NCI-H1694 (cell line): ENCODE data around the gene AKR1A1.
"Not testable (repeated sequence)": the region's sequence is repeated elsewhere in the genome, so short reads cannot be mapped to it uniquely, and the experiment has no call there.

Source experiments
- DNase-seq: peaks from one replicate; lab custom pipeline; 2025; lab: John Stamatoyannopoulos, UW

The AKR1A1 gene

DNA sequence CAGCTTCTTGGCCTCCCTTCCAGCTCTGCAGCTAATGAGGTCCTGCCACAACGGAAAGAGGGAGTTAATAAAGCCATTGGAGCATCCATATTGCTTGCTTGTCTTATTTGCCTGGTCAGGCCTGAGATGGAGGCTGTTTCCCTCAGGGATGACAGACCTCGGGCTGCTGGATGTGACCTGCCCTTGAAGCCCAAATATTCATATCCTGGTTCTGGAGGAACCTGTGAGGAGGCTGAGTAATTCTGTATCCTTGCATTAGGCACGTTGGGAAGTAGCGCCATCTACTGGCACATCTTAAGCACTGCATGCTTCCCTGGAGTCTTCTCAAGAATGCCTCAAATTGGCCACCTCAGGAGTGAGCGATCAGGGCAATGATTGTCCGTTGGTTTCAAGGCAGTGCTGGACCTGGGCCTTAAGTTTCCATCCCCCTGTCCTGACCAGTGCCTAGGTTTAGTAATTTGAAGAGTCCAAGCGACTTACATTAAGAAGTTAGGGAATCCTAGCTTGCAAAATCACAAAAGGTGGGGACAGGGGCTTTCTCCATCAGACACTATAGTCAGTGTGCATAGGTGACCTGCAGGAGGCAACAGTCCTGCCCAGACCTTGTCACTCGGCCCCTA is 19.4 kb downstream of the AKR1A1 start:
- peak; percentile 74 for DNase-seq

DNA sequence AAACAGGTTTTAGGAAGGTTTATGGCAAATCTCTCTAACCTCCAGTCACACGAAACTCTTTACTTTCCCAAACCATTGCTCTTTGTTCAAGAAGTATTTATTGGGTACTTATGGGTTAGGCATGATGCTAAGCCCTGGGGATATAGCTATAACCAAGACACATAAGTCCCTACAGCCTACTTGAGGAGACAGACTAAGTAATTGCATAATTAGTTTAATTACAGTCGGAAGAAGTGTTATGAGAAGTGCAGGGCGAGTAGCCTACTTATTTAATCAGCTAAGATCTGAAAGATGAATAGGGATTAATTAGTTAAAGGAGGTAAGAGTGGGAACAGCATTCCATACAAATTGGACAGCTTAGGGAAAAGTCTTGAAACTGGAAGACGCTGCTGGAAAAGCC is 20.0 kb downstream of the AKR1A1 start:
- no peak for DNase-seq

DNA sequence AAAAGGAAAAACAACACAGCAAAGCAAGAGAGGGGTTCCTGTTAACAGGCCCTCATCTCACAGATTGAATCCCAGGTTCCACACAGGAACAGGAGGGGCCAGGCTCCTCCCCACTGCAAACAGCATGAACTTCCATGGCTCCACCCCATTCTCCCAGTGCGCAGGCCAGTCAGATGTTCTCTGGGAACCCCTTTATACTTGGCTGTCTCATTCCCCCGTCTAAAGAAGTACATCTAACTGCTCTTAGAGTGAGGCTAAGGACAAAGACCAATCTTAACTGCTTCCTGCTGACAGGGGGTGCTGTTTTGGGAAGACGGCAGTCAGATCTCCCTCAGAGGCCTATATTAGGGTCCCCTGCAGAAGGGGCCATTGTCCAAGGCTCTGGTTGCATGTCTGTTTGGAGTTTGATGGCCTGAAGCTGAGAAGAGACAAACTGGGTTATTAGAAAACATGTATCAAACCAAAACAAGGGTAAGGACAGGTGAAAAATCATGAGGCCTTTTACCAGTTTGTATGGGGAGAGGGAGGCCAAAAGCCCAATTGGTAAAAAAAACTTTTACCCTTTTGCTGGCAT is 22.7 kb downstream of the AKR1A1 start:
- DNase-seq = no peak

DNA sequence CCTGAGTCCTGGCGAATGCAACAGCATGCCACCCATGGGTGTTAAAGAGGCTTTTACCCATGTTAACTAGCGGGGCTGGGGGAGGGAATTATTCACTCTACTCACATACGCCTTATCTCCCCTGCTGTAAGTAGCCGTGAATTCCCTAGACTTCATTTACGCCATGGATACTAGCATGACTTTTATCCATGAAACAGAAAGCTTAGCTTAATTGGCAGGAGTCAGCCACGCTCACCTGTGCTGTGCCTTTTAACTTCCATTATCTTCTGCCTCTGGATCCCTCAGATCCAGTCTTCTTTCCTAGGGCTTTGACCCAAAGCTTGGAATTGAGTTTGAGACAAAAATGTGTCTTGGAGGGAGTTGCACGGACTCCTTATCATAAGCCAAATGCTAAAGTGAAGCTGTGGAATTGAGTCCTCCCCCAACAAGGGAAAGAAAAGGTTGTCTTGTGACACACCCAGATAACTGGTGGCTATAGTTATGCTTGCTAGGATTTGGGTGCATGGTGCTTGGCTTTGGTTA is 23.5 kb downstream of the AKR1A1 start:
- no peak for DNase-seq

DNA sequence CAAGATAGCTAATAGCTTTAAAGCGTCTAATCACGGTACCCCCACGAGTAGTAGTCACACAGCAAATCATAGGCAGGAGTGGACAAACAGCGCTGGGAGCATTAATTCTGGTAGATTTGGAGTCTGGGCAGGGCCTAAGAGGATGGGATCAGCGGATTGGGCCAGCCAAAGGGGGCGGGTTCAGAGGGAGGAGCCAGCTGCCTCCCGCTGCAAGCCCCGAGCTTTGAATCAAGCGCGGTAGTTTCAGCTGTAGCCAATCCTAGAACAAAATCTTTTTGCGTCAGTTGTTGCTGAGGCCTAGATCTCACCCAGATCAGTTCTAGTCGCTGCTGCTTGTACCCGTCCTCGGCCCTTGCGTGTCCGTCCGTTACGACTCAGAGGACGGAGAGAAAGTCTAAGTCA is 32.6 kb downstream of the AKR1A1 start:
- DNase-seq = peak; percentile 98

DNA sequence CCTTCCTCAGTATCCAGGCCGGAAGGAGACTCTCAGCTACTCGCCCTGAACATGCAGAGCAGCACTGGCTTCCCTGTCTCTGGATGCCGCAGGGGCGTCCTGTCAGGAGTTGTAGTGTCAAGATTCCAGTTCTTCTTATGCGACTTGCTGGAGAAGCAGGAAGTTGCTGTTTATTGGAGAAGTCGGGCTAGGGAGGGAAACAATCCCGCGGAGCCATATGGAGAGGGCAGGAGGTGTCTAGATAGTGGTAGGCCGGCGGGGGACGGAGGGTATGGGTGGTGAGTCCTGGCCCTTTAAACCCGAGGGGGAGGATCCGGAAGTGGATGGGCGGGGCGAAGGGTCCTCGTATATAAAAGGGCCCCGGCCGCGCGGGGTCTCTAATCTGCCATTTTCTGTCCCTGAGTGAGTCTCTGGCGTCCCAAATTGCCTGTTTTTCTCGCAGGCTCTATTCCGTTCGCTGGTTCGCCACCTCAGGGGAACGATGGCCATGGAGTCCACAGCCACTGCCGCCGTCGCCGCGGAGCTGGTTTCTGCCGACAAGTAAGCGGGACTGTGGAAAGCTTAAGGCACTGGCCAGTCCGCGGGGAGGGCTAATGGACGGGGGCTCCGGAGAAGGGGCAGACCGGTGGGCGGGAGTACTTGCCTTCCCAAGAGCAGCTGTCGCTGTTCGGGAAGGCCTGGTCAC is 33.2 kb downstream of the AKR1A1 start, which contains the start of gene NASP:
Gene NASP, plus strand, starts transcription at position 376 of the 685 bp plus-strand sequence. Its CDS starts 106 bp downstream, at position 482.
- peak; percentile 84 for DNase-seq

DNA sequence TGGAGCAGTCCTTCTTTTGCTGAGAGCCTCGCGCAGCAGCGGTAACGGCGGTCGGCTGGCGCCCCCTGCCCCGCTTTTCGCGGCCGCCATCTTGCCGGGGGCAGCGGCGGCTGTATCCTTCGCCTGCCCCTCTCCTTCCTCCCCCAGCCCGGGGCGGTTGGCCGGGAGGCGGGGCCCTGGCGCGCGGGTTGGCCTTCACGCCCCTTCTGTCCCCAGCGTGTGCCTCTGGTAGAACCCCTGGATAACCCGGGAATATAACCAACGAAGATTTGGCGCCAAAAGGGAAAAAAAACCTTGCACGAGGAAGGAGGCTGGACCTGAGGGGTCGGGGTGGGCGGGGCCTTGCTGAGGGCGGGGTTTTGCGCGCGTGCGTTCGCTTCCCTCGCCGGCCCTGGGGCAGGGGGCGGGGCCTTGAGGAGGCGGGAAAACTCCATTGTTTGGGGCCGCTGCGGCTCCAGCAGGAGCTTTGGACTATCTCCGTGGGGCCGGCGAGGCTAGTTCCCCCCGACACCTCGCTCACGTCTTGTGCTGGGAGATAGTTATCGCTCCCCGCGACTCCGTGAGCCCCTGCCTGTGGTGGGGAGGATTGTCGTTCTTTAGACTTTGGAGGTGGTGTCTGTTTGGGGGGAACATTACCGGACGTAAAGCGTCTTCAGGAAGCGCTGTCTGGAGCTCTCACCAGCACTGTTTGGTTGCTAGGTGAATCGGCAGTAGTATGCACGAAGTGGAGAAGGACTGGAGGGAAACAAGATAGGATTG is 33.9 kb downstream of the AKR1A1 start:
- peak; percentile 88 for DNase-seq

DNA sequence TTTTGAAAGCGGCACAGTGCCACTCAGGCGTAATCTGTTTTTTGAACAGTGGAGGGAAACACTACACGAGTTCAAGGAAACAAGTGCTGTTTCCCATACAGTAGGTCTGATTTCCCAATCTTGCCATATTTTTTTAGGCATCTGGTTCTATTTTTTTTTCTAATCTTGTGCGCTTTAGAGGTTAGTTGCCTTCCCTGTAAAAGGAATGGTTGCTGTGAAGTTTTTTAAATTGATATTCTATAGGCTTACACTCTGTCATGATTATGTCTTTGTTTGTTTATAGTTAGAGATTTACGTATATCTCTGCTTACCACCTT is 34.4 kb downstream of the AKR1A1 start:
- no peak for DNase-seq

DNA sequence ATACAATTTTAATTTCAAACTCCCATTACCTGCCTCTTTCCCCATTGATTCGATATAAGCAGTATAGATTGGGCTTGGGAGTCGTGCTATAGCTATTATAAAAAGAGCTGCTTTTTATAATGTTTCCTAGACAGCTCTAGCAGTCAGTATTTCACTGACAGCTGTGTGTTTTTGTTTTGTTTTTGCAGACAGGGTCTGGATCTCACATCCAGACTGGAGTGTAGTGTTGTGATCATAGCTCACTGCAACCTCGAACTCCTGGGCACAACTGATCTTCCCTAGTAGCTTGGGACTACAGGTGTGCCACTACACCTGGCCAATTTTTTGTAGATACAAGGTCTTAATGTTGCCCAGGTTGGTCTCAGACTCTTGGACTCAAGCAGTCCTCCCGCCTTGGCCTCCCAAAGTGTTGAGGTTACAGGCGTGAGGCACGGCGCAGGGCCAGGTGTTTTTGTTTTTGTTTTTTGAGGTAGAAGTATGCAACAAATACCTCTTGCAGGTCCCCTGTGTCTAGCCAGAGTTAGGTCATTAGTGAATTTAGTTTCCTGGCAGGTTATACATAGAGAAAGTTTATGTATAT is 35.0 kb downstream of the AKR1A1 start:
- DNase-seq = no peak

DNA sequence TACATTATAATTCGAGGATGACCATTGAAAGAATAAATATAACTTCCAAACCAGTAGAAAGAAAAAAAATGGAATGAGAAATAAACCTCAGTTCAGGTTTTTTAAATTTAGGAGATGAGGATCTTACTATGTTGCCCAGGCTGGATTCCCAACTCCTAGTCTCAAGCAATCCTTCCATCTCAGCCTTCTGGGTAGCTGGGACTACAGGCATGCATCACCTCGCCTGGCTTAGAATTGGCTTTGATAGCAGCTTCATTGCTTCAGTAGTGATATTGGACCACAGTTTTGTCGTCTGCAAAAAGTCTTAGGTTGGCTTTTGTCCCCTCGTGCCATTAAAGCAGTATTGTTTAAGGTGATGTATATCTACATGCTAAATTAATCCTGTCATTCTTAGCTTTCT is 36.1 kb downstream of the AKR1A1 start:
- no peak for DNase-seq

DNA sequence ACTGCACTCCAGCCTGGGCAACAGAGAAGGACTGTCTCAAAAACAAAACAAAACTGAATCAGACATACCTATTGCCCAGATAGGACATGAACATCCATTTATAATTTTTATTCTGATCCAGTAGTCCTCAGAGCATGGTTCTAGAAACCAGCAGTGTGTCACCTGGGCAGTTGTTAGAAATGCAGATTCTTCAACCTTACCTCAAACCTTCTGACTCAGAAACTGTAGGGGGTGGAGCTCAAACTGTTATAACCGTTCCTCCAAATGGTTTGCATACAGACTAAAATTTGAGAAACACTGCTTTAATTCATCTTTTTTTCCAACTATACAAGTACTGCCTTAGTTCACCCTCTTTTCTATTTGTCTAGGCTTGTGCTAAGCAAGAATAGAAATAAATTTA is 39.2 kb downstream of the AKR1A1 start:
- no peak for DNase-seq

DNA sequence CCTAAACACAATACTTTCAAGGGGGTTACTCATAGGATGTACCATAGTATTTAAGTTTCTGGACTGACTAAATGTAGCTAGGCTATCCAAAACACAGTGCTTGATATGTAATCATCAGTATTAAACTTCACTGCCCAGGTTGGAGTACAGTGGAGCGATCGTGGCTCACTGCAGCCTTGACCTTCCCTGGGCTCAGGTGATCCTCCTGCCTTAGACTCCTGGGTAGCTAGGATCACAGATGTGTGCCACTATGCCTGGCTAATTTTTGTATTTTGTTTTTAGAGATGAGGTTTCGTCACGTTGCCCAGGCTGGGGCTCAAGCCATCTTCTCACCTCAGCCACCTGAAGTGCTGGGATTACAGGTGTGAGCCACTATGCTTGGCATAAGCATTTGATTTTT is 43.8 kb downstream of the AKR1A1 start:
- DNase-seq = no peak

DNA sequence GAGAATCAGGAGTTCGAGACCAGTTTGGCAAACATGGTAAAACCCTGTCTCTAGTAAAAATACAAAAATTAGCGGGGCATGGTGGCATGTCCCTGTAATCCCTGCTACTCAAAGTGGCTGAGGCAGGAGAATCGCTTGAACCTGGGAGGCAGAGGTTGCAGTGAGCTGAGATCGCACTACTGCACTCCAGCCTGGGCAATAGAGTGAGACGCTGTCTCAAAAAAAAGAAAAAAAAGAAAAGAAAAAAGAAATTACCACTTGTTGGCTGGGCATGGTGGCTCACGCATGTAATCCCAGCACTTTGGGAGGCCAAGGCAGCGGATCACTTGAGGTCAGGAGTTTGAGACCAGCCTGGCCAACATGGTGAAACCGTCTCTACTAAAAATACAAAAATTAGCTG is 46.1 kb downstream of the AKR1A1 start:
- not testable (repeated sequence) for DNase-seq

DNA sequence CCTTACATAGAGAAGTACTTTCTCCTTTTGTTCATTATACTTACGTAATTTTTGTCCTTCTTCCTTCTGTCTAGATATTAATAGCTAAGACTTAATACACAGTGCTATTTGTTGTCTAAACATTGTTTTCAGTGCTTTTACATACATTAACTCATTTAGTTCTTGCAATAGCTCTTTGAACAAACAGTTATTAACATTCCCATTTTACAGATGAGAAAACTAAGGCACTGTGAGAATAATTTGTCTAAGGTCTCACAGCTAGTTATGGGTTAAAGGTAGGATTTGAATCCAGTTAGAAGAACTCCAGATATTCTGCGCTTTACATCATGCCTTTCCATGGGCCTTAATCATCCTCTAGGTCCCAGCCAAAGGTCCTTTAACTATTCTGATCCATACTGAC is 53.6 kb downstream of the AKR1A1 start:
- DNase-seq = no peak

DNA sequence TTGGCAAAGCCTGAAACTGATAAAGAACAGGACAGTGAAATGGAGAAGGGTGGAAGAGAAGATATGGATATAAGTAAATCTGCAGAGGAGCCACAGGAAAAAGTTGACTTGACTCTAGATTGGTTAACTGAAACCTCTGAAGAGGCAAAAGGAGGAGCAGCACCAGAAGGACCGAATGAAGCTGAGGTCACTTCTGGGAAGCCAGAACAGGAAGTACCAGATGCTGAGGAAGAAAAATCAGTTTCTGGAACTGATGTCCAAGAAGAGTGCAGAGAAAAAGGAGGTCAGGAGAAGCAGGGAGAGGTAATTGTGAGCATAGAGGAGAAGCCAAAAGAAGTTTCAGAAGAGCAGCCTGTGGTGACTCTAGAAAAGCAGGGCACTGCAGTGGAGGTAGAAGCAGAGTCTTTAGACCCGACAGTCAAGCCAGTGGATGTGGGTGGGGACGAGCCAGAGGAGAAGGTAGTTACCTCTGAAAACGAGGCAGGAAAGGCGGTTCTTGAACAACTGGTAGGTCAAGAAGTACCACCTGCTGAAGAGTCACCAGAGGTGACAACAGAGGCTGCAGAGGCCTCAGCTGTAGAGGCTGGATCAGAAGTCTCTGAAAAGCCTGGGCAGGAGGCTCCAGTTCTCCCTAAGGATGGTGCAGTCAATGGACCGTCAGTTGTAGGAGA is 56.9 kb downstream of the AKR1A1 start:
- DNase-seq = no peak

DNA sequence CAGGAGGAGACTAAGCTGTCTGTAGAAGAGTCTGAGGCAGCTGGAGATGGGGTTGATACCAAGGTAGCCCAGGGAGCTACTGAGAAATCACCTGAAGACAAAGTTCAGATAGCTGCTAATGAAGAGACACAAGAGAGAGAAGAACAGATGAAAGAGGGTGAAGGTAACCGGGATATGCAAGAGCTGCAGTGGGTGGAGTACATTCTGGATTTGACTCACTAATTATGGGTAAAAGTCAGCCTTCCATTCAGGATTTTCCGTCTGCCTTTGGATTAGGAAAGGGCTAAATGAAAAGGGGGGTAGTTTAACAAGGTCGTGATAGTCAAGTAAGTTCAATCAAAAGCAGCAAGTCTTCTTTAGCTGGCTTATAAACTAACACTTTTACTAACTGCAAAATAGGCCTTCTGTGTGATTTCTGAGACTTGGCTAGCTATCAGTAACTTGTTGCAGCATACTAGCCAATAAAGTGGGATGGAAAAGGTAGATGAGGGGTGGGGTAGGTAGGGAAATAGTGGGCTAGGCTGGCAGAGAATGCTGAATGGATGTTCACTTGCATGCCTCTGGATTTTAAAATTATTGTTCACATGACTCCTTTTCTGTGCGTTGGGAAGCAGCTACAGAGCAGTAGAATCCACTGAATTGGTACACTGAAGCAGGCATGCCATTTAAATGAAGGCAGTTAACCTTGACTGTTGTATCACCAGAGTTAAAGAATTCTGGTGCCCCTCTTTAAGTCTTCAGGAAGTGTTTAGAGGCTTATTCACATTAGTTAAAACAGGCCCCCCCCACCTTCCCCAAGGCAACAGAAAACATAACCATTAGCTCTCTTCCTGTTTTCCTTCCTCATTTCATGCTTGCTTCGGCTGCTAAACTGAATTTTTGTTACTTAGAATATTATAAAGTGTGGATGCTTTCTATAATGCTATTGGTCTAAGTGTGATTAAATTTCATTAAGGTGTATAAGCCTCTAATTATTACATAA is 57.8 kb downstream of the AKR1A1 start:
- DNase-seq = no peak

DNA sequence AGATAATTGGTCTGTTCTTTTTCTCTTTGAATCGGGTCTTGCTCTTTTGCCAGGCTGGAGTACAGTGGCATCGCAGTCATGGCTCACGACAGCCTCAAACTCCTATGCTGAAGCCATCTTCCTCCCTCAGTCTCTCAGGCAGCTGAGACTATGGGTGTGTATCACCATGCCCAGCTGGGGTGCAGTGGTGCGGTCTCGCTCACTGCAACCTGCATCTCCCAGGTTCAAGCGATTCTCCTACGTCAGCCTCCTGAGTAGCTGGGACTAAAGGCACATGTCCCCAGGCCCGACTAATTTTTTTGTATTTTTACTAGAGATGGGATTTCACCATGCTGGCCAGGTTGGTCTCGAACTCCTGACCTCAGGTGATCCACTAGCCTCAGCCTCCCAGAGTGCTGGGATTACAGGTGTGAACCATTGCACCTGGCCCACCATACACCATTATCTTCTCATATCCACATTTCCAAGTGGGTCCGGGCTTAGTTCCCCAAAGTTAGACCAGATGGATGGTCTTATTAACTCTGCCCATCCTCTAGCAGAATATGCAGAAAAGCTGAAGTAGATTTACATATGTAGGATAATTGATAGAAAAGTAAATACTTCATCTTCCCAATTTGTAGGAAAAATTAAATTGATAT is 60.1 kb downstream of the AKR1A1 start:
- no peak for DNase-seq

DNA sequence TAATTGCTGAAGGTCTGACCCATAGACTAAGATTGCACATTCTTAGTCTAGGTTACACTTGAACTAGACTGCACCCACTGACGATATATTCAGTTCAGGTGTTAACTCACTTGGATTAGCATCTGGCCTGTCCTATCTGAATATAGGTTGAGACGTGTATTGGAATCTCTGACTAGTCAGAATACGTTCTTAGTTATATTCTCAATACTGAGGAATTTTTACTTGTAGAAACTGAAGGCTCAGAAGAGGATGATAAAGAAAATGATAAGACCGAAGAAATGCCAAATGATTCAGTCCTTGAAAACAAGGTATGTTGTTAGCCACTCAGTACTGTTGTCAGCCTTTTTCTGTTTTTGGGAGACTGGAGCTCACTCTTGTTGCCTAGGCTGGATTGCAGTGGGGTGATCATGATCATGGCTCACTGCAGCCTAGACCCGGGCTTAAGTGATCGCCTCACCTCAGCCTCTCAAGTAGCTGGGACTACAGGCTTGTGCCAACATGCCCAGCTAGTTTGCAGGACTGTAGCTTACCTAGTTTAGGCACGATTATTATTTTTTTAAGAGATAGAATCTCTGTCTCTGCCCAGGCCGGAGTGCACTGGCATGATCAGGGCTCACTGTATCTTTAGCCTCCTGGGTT is 62.4 kb downstream of the AKR1A1 start:
- no peak for DNase-seq

DNA sequence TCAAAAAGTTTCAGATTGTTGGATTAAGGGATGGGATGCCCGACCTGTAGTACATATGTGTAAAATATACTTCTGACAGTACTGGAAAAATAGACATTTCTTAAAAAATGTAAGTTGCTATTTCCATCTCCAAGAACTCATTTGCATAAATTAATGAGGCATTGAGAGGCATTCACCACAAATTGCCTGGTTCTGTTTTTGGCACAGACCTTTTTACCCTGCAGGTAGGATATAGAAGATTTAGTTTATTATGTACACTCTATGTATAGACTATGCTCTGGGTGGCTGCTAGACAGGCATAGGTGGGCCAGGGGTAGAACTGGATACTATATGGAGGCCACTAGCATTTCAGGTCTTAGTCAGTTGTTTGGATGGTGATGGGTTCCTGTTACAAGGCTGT is 65.3 kb downstream of the AKR1A1 start:
- DNase-seq = no peak

DNA sequence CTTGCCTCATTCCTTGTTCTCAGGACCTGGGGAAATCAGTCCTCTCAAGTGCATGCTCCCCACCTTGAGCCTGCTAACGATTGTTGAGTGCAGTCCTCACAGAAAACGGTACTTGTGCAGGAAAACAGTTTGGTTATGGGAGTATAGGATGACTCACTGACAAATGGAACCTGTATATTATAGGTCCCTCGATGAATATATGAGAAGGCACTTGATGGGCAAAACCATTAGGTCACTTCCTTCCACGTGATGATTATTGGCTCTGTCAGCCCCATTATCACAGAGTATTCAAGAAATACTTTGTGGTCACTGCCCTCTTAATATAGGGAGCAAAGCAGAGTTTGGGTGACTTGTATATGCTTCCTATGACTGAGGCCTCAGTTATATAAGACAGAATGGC is 67.0 kb downstream of the AKR1A1 start:
- no peak for DNase-seq
